ENCODE data around the gene THADA.

The THADA gene

GRCh38 chr2:43340945-43341356, 254.9 kb downstream of the THADA start:
- intact Hi-C loops (cut with DNase I): no loop called here
- DNase-seq: no peak

- DNase-seq: no peak
- intact Hi-C loops (cut with DNase I): no loop called here
Observed at GRCh38 chr2:43340066-43340465, 255.8 kb downstream of the THADA start.

GRCh38 chr2:43333656-43334144, 262.1 kb downstream of the THADA start:
- no peak for DNase-seq
- intact Hi-C loops (cut with DNase I): no loop called here

DNA sequence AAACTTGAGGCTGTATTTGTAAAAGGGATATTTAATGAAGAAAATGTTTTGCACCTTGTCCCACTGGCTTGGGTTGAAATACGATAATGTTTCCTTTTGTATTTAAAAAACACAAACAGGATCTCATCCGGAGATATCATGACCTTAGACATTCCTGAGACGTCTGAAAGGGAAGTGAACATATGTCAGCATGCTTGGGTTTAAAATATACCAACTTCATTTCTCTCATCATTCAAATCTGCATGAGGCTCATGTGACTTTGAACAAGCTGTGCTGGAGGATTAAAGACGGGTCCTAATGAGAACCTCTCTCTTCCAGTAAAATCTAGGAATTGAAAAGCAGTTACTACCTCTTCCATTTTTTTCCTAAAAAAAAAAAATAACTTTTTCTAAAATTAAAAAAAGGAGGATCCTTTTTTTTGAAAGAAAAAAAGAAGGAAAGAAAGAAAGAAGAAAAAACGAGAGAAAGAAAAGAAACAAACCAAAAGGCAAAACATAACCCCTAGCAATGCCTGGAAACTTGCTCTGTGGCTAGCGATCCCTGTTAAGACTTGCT, 262.7 kb downstream of the THADA start:
- no peak for DNase-seq
- intact Hi-C loops (cut with DNase I): no loop called here

DNA sequence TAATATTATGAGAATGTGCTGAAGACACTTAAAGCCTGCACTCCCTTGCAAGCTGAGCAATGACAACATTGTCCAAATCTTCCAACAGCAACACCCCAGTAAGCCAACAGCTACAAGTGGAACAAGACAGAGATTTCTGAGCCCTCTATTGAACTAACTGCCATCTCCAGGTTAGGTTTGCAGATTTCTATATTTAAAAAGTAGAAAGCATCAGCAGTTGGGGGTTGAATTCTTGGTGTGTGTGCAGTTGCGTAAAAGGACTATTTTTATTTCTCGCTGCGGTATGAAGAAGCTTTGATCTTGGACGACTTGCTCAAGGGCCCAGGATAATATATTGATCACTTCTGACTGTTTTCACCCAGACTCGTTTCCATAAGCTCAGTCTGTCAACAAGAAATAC, 263.2 kb downstream of the THADA start:
- intact Hi-C loops (cut with DNase I): no loop called here
- DNase-seq: no peak

DNA sequence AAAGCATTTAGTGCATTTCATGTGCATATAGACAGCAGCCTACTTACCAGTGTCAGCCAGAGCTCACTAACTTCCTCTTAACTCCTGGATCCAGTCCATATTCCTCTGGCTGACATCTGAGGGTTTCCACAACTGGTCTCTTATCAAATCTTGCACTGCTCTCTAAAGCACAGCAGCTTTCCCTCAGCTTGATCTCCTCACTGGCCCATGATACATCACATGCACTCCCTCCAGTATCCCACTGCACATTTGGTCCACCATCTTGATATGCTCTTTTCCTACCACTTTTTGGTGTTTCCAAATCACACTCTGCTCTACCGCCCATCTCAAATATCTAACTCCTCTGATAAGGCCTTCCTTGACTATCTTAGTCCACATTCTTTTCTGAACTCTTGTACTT, 264.4 kb downstream of the THADA start:
- intact Hi-C loops (cut with DNase I): no loop called here

GRCh38 chr2:43329637-43330036, 266.2 kb downstream of the THADA start:
- no peak for DNase-seq
- intact Hi-C loops (cut with DNase I): no loop called here

More for the DNA sequence above, 264.4 kb downstream of the THADA start:
- no peak for DNase-seq

- no peak for DNase-seq
- intact Hi-C loops (cut with DNase I): no loop called here
Observed at GRCh38 chr2:43328832-43329231, 267.0 kb downstream of the THADA start.

DNA sequence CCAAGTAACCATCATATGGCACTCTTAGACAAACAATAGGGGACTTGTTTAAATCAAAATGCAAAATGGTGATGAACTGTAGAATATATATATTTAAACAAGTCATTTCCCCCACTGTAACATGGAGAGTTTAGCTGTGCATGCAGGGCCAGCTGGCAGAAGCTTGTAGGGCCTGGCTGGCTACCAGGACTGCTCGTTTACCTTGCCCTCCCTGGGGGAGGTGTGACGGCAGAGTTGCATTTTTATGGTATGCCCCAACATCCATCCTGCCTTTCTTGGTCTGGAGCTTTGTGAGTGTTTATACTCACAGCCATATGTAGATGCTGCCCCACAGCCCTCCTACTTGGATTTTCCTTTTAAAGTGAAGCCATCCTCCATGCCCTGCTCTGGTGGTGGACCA, 267.7 kb downstream of the THADA start:
- intact Hi-C loops (cut with DNase I): no loop called here
- no peak for DNase-seq

- intact Hi-C loops (cut with DNase I): no loop called here
- DNase-seq: no peak
Observed at GRCh38 chr2:43327119-43327518, 268.7 kb downstream of the THADA start.

DNA sequence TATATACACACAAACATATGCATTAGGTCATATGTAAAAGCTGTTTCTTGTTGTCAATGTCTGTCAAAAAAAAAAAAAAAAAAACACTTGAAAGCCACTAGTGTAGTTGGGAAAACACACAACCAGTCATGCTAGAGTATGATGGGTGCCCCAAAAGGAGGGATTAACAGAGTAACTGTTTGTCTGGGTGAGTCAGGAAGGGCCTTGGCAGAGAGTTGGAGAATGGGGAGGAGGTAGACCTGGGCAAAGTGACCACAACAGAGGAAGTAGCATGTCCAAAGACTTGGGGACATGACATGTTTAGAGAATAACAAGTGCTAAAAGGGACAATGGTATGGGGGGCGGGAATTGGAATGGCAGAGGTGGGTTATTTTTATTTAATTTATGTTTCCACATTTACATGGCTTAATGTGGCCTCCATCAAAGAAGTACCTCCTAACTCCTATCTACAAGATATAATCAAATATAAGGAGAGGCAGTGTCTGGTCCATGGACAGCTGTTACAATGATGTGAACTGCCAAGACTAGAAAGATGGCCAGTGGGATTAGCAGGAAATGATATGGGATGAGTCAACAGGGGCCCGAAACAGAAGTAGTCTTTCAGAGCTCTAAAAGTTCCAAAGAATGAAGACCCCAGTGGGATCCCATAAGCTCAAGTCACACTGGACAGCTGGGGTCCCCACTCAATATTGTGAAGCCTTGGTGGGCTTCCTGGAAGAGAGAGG, 269.6 kb downstream of the THADA start:
- intact Hi-C loops (cut with DNase I): no loop called here
- DNase-seq: no peak

DNA sequence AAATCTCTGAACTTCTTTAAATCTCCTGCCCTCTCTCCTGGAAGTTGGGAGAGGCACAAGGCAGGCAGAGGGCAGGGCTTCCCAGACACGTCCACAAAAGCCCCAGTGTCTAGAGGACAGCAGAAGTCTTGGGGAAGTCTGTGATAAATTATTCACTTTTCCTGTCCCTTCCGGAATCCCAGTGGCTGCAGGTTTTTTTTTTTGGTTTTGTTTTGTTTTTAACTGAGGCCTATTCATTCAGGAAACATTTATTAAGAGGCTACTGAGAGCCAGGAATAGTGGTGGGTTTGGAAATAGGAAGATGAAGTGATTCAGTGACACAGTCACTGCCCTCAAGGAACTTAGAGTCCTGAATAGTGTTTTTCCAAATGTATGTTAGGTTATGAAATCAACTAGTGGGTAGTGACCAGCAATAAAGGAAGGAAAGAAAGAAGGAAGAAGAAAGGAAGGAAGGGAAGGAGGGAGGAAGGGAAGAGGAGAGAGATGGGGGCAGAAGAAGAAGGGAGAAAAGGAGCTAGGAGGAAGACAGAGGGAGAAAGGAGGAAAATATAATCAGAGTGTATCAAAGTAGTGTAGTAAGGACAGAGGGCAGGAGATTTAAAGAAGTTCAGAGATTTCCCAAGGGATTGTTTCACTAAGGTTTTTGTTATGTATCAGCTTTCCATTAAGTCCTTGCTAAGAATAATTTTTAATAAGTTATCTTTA, 270.6 kb downstream of the THADA start:
- DNase-seq: no peak
- intact Hi-C loops (cut with DNase I): no loop called here

GRCh38 chr2:43324259-43325106, 271.4 kb downstream of the THADA start:
- DNase-seq: no peak
- intact Hi-C loops (cut with DNase I): no loop called here

DNA sequence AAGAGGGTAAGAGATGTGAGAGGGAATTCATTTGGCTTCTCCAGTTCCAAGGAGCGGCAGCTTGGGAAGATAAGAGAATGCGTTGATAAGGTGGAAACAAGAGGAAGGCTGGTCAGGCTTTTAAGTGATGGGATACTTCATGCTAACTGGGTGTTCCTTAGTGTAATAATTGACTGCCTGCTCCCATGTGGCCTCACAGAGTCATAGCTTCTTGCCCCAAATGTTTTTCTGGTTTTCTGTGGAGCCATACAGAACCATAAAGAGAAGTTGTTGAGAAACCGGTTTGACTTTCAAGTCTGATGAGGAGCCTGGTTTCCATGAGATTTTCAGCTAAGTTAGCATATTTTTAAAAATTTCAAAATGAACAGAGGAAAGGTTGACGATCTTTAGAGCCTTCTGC, 272.0 kb downstream of the THADA start:
- intact Hi-C loops (cut with DNase I): no loop called here
- no peak for DNase-seq

DNA sequence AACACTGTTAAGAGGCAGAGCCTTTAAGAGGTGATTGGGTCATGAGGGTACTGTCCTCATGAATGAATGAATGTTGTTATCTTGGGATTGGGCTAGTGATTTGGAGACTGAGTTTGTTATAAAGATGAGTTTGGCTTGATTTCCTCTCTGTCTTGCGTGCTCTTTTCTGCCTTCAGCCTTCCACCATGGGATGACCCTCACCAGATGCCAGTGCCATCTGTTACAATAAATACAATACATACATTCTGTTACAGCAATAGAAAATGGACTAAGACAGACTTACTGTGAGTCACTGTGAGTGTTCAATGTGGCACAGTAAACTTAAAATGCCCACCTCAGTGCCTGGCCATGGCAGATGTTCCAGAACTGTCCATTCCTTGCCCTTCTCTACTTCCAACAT, 274.4 kb downstream of the THADA start:
- intact Hi-C loops (cut with DNase I): no loop called here
- DNase-seq: no peak

GRCh38 chr2:43319541-43319940, 276.3 kb downstream of the THADA start:
- DNase-seq: no peak
- intact Hi-C loops (cut with DNase I): no loop called here

GRCh38 chr2:43318791-43319190, 277.0 kb downstream of the THADA start:
- intact Hi-C loops (cut with DNase I): no loop called here
- no peak for DNase-seq

- DNase-seq: no peak
- intact Hi-C loops (cut with DNase I): no loop called here
Observed at GRCh38 chr2:43317680-43318079, 278.2 kb downstream of the THADA start.

DNA sequence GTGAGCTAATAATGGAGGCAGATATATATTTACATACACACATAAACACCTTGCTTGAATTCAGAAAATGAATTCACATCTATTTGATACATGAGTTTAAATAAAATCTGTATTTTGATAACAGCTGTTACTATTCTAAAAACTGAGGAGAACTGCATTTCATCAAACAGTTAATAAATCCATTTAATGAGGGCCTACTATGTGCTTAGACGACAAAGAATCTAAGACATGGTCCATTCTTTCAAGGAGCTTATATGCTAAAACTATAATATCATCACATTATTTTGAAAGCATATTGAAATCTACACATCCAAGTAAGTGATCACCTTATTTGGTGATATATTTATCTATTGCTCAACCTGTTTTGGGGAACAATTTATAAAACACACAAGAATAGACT, 278.6 kb downstream of the THADA start:
- intact Hi-C loops (cut with DNase I): no loop called here
- no peak for DNase-seq

DNA sequence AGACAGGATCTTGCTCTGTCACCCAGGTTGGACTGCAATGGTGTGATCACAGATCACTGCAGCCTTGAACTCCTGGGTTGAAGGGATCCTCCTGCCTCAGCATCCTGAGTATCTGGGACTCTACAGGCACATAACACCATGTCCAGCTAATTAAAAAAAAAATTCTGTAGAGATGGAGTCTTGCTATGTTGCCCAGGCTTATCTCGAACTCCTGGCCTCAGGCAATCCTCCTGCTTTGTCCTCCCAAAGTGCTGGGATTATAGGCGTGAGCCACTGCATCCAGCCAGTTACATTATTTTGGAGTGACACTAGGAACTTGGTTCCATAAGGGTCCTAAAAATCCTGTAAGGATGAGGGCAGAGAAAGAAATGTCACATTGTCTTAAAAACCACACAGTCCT, 280.4 kb downstream of the THADA start:
- intact Hi-C loops (cut with DNase I): no loop called here
- no peak for DNase-seq
